HepG2 (cell line): Measurements from ENCODE around the gene HDLBP. TPM values are rescaled to one million over a fixed set of nuclear protein-coding genes. Genes with fewer than 3 reads are reported as not detected.

Source experiments
- ATF7-NPFF ChIP-seq: sonication (generic); formaldehyde crosslinking; IDR thresholded peaks from 2 replicates; pipeline ENCODE4 v1.8.1; 2023; ENCODE audit warnings: mild to moderate bottlenecking, low read depth, missing genetic modification reagents, moderate library complexity
- CERS6 ChIP-seq: sonication (generic); formaldehyde crosslinking; IDR thresholded peaks from 2 replicates; pipeline ENCODE4 v1.5.0; 2020; ENCODE audit warnings: missing genetic modification reagents
- E2F5 ChIP-seq: sonication (generic); formaldehyde crosslinking; conservative IDR thresholded peaks from 2 replicates; pipeline ENCODE4 v1.4.0; 2020; ENCODE audit warnings: missing genetic modification reagents
- HNF4G ChIP-seq, 2 experiments: sonication (generic) in 1 of 2; formaldehyde crosslinking in 1 of 2; IDR thresholded peaks; 2 replicates each; pipeline versions ENCODE4 v1.4.0 to v1.6.1; 2011 to 2020; ENCODE audit warnings: borderline replicate concordance in 2 of 2, low read depth in 2 of 2, mild to moderate bottlenecking in 2 of 2, low read length in 1 of 2, missing genetic modification reagents in 1 of 2, moderate library complexity in 1 of 2
- HOXA5 ChIP-seq: sonication (generic); formaldehyde crosslinking; IDR thresholded peaks from 2 replicates; pipeline ENCODE4 v1.4.0; 2020; ENCODE audit warnings: missing genetic modification reagents
- HOXA7 ChIP-seq: sonication (generic); formaldehyde crosslinking; IDR thresholded peaks from 2 replicates; pipeline ENCODE4 v1.8.1; 2022; ENCODE audit warnings: mild to moderate bottlenecking, missing genetic modification reagents, moderate library complexity
- ZNF33A ChIP-seq: sonication (generic); formaldehyde crosslinking; IDR thresholded peaks from 2 replicates; pipeline ENCODE4 v1.5.1; 2020; ENCODE audit warnings: missing genetic modification reagents, mild to moderate bottlenecking, moderate library complexity, borderline replicate concordance
- ZNF577 ChIP-seq: sonication (generic); formaldehyde crosslinking; IDR thresholded peaks from 2 replicates; pipeline ENCODE4 v1.4.0; 2020; ENCODE audit warnings: mild to moderate bottlenecking, low read depth, missing genetic modification reagents, borderline replicate concordance
- ZNF709 ChIP-seq: sonication (generic); formaldehyde crosslinking; IDR thresholded peaks from 2 replicates; pipeline ENCODE4 v1.5.0; 2020; ENCODE audit warnings: mild to moderate bottlenecking, missing genetic modification reagents
- ZNF770 ChIP-seq: sonication (generic); formaldehyde crosslinking; IDR thresholded peaks from 2 replicates; pipeline ENCODE4 v1.5.0; 2020; ENCODE audit warnings: mild to moderate bottlenecking, missing genetic modification reagents
- ZNF773 ChIP-seq: sonication (generic); formaldehyde crosslinking; IDR thresholded peaks from 2 replicates; pipeline ENCODE4 v1.4.0; 2020; ENCODE audit warnings: missing genetic modification reagents, borderline replicate concordance
- polyA plus RNA-seq, 8 experiments: library from polyadenylated mRNA; depleted of rRNA in 3 of 8; stranded (reverse) in 7 of 8; unstranded in 1 of 8; fragments of >200 nt; fragmentation: Illumina TruSeq in 4 of 8; extraction: Trizol in 4 of 8; gene quantifications; 2 replicates each; pipeline versions ENCODE4 v1.2.1 to v1.2.3, GENCODE V29; 2011 to 2016; ENCODE audit warnings: low read depth in 4 of 8, missing spikeins in 1 of 8, mixed read lengths in 1 of 8; ENCODE audit not compliant: insufficient read depth in 1 of 8
- total RNA-seq, 5 experiments: library from RNA; depleted of rRNA; stranded (reverse); fragments of >200 nt; fragmentation: Illumina TruSeq; extraction: Trizol; gene quantifications; 2 replicates each; pipeline ENCODE4 v1.2.3, GENCODE V29; 2016; ENCODE audit warnings: low read depth in 1 of 5
- TF ChIP-seq, protein P1 (sequence below), 2 experiments: sonication (generic) in 1 of 2; formaldehyde crosslinking in 1 of 2; IDR thresholded peaks; 2 replicates each; pipeline versions ENCODE4 v1.6.1 to v1.9.0; 2014 to 2022; ENCODE audit warnings: antibody characterized with exemption in 1 of 2, borderline replicate concordance in 1 of 2, inconsistent platforms in 1 of 2, low read depth in 1 of 2, missing genetic modification reagents in 1 of 2
- TF ChIP-seq, protein P2 (sequence below): sonication (generic); formaldehyde crosslinking; IDR thresholded peaks from 2 replicates; pipeline ENCODE4 v1.5.0; 2020; ENCODE audit warnings: mild to moderate bottlenecking, missing genetic modification reagents, moderate library complexity

The HDLBP gene
- total and polyA plus RNA-seq, 2 of the 13 experiments (the other 11 are each of a cell fraction or from before 2014, with no cell fraction given) = 464 to 707 TPM

GRCh38 chr2:241218131-241219029 is 97.1 kb downstream of the HDLBP start (continued):
- TF ChIP-seq ZNF33A (CRISPR knock-in tag) (no peak), E2F5 (peak; percentile 68; the same call in 1 of the 2 replicates), HOXA7 (0 out of 2 replicates have a peak, but pooled peaks have one; percentile 6), ATF7-NPFF (CRISPR knock-in tag) (peak; percentile 84; the same call in 1 of the 2 replicates), ZNF773 (CRISPR knock-in tag) (peak; percentile 94), CERS6 (CRISPR knock-in tag) (no peak), HOXA5 (peak; percentile 12; the same call in 1 of the 2 replicates), HNF4G (IDR thresholded peaks at IDR 0.05; ENCODE audit: borderline replicate concordance, low read depth, low read length) (no peak), HNF4G (CRISPR knock-in tag; IDR thresholded peaks at IDR 0.05; ENCODE audit: borderline replicate concordance, low read depth) (0 out of 2 replicates have a peak, but pooled peaks have one; percentile 25), ZNF577 (CRISPR knock-in tag) (0 out of 2 replicates have a peak, but pooled peaks have one; percentile 62), ZNF770 (no peak), ZNF709 (CRISPR knock-in tag) (0 out of 2 replicates have a peak, but pooled peaks have one; percentile 12)
- TF ChIP-seq, protein P1, sequence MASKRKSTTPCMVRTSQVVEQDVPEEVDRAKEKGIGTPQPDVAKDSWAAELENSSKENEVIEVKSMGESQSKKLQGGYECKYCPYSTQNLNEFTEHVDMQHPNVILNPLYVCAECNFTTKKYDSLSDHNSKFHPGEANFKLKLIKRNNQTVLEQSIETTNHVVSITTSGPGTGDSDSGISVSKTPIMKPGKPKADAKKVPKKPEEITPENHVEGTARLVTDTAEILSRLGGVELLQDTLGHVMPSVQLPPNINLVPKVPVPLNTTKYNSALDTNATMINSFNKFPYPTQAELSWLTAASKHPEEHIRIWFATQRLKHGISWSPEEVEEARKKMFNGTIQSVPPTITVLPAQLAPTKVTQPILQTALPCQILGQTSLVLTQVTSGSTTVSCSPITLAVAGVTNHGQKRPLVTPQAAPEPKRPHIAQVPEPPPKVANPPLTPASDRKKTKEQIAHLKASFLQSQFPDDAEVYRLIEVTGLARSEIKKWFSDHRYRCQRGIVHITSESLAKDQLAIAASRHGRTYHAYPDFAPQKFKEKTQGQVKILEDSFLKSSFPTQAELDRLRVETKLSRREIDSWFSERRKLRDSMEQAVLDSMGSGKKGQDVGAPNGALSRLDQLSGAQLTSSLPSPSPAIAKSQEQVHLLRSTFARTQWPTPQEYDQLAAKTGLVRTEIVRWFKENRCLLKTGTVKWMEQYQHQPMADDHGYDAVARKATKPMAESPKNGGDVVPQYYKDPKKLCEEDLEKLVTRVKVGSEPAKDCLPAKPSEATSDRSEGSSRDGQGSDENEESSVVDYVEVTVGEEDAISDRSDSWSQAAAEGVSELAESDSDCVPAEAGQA (IDR thresholded peaks at IDR 0.05; ENCODE audit: low read depth) = peak; percentile 46; the same call in 1 of the 2 replicates
- TF ChIP-seq, protein P1 (CRISPR knock-in tag; IDR thresholded peaks at IDR 0.05; ENCODE audit: borderline replicate concordance) = no peak; the same call in 1 of the 2 replicates
- TF ChIP-seq, protein P2, sequence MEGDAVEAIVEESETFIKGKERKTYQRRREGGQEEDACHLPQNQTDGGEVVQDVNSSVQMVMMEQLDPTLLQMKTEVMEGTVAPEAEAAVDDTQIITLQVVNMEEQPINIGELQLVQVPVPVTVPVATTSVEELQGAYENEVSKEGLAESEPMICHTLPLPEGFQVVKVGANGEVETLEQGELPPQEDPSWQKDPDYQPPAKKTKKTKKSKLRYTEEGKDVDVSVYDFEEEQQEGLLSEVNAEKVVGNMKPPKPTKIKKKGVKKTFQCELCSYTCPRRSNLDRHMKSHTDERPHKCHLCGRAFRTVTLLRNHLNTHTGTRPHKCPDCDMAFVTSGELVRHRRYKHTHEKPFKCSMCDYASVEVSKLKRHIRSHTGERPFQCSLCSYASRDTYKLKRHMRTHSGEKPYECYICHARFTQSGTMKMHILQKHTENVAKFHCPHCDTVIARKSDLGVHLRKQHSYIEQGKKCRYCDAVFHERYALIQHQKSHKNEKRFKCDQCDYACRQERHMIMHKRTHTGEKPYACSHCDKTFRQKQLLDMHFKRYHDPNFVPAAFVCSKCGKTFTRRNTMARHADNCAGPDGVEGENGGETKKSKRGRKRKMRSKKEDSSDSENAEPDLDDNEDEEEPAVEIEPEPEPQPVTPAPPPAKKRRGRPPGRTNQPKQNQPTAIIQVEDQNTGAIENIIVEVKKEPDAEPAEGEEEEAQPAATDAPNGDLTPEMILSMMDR (CRISPR knock-in tag) = peak; percentile 73
